ENCODE measurements around the gene CENPN. TPM values are rescaled to one million over a fixed set of nuclear protein-coding genes. Genes with fewer than 3 reads are reported as not detected.

CENPN gene
- total and polyA plus RNA-seq, 2 experiments from 2014 or later: 14.2 to 16.8 TPM

DNA sequence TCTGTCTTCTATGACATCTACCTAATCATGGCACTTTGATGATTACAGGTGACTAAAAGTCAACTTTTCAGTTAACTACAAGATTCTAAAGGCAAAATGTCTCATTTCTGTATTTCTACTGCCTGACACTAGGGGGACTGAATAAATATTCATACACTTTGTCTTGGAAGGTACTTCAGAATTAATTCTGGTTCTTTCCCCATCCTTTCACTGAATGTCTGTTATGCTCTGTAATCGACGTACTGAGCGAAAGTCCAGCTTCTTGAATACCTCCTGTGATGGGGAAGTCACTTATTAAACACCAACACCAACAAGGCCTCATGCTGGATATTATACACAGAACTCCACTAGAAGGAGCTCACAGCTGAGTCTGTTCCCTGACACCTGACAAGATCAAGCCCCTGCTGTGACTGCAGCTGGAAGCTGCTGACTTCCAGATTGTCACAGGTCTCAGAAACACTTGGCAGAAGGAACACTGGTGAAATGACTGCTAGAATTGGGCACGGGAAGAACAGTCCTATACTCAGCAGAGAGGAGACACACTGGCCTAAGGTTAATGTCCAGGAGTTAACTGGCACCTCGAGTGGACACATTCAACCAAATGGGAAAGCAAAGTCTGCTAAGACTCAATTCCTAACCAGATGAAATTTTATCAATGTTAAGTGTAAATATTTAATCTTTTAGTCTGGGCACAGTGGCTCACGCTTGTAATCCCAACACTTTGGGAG is 32.2 kb upstream of the CENPN start:
- no peak overlapping the region for H3K27ac ChIP-seq
- H3K4me2 ChIP-seq: no peak overlapping the region
- no peaks in the 10 kb centered on the region for H4K20me1 ChIP-seq (ENCODE audit: insufficient read depth, poor library complexity, severe bottlenecking)
- H3K9me3 ChIP-seq (ENCODE audit: low read depth): no peaks in the 10 kb centered on the region
- no peaks in the 10 kb centered on the region for H3K9me2 ChIP-seq (replicated peaks; ENCODE audit: insufficient read depth)
- H2AFZ ChIP-seq: no peak overlapping the region
- no peaks in the 10 kb centered on the region for H3K4me1 ChIP-seq (ENCODE audit: insufficient read depth)
- 75% methylated on average over 6 of the region's 6 CpGs for whole genome bisulfite sequencing (ENCODE audit: low lambda C conversion rate, missing lambda C conversion rate)
- H3K27me3 ChIP-seq: no peaks in the 10 kb centered on the region
- TF ChIP-seq EZH2 (IDR thresholded peaks at IDR 0.05; ENCODE audit: borderline replicate concordance) (no peak), EZH2phosphoT487 (IDR thresholded peaks at IDR 0.05; ENCODE audit: low read depth, severe bottlenecking, unreplicated experiment) (no peak)
- TF ChIP-seq, protein P1, sequence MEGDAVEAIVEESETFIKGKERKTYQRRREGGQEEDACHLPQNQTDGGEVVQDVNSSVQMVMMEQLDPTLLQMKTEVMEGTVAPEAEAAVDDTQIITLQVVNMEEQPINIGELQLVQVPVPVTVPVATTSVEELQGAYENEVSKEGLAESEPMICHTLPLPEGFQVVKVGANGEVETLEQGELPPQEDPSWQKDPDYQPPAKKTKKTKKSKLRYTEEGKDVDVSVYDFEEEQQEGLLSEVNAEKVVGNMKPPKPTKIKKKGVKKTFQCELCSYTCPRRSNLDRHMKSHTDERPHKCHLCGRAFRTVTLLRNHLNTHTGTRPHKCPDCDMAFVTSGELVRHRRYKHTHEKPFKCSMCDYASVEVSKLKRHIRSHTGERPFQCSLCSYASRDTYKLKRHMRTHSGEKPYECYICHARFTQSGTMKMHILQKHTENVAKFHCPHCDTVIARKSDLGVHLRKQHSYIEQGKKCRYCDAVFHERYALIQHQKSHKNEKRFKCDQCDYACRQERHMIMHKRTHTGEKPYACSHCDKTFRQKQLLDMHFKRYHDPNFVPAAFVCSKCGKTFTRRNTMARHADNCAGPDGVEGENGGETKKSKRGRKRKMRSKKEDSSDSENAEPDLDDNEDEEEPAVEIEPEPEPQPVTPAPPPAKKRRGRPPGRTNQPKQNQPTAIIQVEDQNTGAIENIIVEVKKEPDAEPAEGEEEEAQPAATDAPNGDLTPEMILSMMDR (IDR thresholded peaks at IDR 0.05; ENCODE audit: poor library complexity): peak; percentile 32
- peaks cover 5% of the 10 kb centered on the region for H3K79me2 ChIP-seq
- H3K4me3 ChIP-seq: no peak overlapping the region
- no peaks in the 10 kb centered on the region for H3K36me3 ChIP-seq (replicated peaks; ENCODE audit: insufficient read depth, low read depth)
- no peak for DNase-seq (ENCODE audit: low spot score)

DNA sequence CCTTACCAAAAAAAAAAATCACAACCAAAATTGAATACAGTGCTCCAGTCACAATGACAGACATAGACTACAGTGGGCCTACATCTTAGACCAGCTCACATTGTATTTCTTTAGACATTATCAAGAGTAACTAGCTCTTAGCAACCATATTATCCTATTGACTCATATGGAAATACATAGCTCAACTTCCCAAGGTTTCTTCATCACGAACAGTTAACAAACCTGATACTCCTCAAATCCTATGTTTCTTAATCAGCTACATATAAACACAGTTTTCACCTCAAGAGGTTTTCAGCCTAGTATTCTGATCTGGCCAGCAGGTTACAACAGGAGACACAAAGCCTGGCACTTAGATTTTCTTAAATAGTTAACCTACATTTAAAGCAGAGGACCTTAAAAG is 30.1 kb upstream of the CENPN start:
- no peaks in the 10 kb centered on the region for H3K36me3 ChIP-seq (replicated peaks; ENCODE audit: insufficient read depth, low read depth)
- H3K9me2 ChIP-seq (replicated peaks; ENCODE audit: insufficient read depth): no peaks in the 10 kb centered on the region
- no peak for DNase-seq (ENCODE audit: low spot score)
- H4K20me1 ChIP-seq (ENCODE audit: insufficient read depth, poor library complexity, severe bottlenecking): no peaks in the 10 kb centered on the region
- H3K4me1 ChIP-seq (ENCODE audit: insufficient read depth): no peaks in the 10 kb centered on the region
- H3K27ac ChIP-seq: peak overlapping the region; percentile 7
- no peak overlapping the region for H3K4me2 ChIP-seq
- no peaks in the 10 kb centered on the region for H3K9me3 ChIP-seq (ENCODE audit: low read depth)
- H2AFZ ChIP-seq: no peak overlapping the region
- WGBS (ENCODE audit: low lambda C conversion rate, missing lambda C conversion rate): 95% methylated on average over 1 of the region's 1 CpG
- peaks cover 21% of the 10 kb centered on the region for H3K79me2 ChIP-seq
- H3K4me3 ChIP-seq: no peak overlapping the region
- TF ChIP-seq, protein P1 (IDR thresholded peaks at IDR 0.05; ENCODE audit: poor library complexity): no peak
- TF ChIP-seq EZH2 (IDR thresholded peaks at IDR 0.05; ENCODE audit: borderline replicate concordance) (no peak), EZH2phosphoT487 (IDR thresholded peaks at IDR 0.05; ENCODE audit: low read depth, severe bottlenecking, unreplicated experiment) (no peak)
- H3K27me3 ChIP-seq: no peaks in the 10 kb centered on the region

DNA sequence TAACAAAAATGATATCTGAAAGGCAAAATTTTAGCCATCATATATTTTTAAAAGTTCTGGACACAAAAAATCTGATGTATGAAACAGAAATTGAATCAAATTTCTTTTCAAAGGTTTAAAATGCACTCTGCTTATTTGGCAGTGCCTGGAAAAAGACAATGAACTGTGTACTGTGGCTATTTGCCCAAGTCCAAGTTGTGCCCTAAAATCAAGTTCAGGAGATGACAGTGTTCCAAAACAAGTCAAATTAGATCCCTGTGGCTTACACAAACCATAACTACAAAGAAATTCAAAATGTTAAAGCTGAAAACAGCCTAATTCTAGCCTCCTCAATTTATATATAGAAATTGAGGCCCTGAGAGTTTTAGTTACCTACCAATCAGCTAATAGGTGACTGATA is 25.9 kb upstream of the CENPN start:
- Histone ChIP-seq H3K4me2 (no peak overlapping the region), H3K4me1 (ENCODE audit: insufficient read depth) (peaks cover 3% of the 10 kb centered on the region)
- no peak for TF ChIP-seq EZH2phosphoT487 (IDR thresholded peaks at IDR 0.05; ENCODE audit: low read depth, severe bottlenecking, unreplicated experiment)
- TF ChIP-seq, protein P1 (IDR thresholded peaks at IDR 0.05; ENCODE audit: poor library complexity): no peak
- no peak for TF ChIP-seq EZH2 (IDR thresholded peaks at IDR 0.05; ENCODE audit: borderline replicate concordance)

More for the DNA sequence above, 25.9 kb upstream of the CENPN start:
- no peak overlapping the region for H3K4me3 ChIP-seq
- no peak overlapping the region for H2AFZ ChIP-seq
- no peaks in the 10 kb centered on the region for H3K9me2 ChIP-seq (replicated peaks; ENCODE audit: insufficient read depth)
- no peak for DNase-seq (ENCODE audit: low spot score)
- no peaks in the 10 kb centered on the region for H3K9me3 ChIP-seq (ENCODE audit: low read depth)
- no peaks in the 10 kb centered on the region for H4K20me1 ChIP-seq (ENCODE audit: insufficient read depth, poor library complexity, severe bottlenecking)
- no peaks in the 10 kb centered on the region for H3K36me3 ChIP-seq (replicated peaks; ENCODE audit: insufficient read depth, low read depth)
- H3K27me3 ChIP-seq: no peaks in the 10 kb centered on the region
- peaks cover 44% of the 10 kb centered on the region for H3K79me2 ChIP-seq
- H3K27ac ChIP-seq: no peak overlapping the region
